Uterus (tissue), 2 donors: ENCODE results near the gene PLEKHA7.

ENCODE experiments used
- CTCF ChIP-seq, 4 experiments: fragments of 200-600 bp in 2 of 4; fragments of 450-650 bp in 2 of 4; sonication (generic) in 2 of 4; IDR thresholded peaks; one replicate each; pipeline ENCODE4 v1.5.1; 2016 to 2019; ENCODE audit warnings: antibody characterized with exemption in 4 of 4, mild to moderate bottlenecking in 2 of 4, moderate library complexity in 1 of 4
- POLR2A ChIP-seq, 2 donors: fragments of 450-650 bp; IDR thresholded peaks; one replicate each; pipeline ENCODE4 v1.6.1; 2016; ENCODE audit warnings: antibody characterized with exemption in 2 of 2, mild to moderate bottlenecking in 1 of 2, moderate library complexity in 1 of 2

GRCh38 chr11:17004486-17005148 lies 9.6 kb downstream of the PLEKHA7 start:
- TF ChIP-seq CTCF (IDR thresholded peaks at IDR 0.05) (no peak), POLR2A (IDR thresholded peaks at IDR 0.05) (no peak)
